Stomach (tissue), 4 donors: Measurements from ENCODE around the gene REG1A.

Experiments
- EP300 ChIP-seq: sonication (generic); formaldehyde crosslinking; IDR thresholded peaks from one replicate; pipeline ENCODE4 v1.6.1; 2017; ENCODE audit warnings: antibody characterized with exemption
- POLR2A ChIP-seq, 4 donors: fragments of 450-650 bp; IDR thresholded peaks; one replicate each; pipeline ENCODE4 v1.6.1; 2016; ENCODE audit warnings: antibody characterized with exemption in 4 of 4, control low read depth in 2 of 4, mild to moderate bottlenecking in 1 of 4, moderate library complexity in 1 of 4
- POLR2AphosphoS5 ChIP-seq, 3 donors: sonication (generic); formaldehyde crosslinking; IDR thresholded peaks; one replicate each; pipeline ENCODE4 v1.6.1; 2016; ENCODE audit warnings: antibody characterized with exemption in 3 of 3
- TF ChIP-seq, protein P1 (sequence below), 7 experiments: fragments of 450-650 bp in 4 of 7; fragments of 200-600 bp in 3 of 7; sonication (generic) in 3 of 7; IDR thresholded peaks; one replicate each; pipeline ENCODE4 v1.5.1; 2016 to 2019; ENCODE audit warnings: antibody characterized with exemption in 7 of 7, control low read depth in 2 of 7, mild to moderate bottlenecking in 1 of 7

DNA sequence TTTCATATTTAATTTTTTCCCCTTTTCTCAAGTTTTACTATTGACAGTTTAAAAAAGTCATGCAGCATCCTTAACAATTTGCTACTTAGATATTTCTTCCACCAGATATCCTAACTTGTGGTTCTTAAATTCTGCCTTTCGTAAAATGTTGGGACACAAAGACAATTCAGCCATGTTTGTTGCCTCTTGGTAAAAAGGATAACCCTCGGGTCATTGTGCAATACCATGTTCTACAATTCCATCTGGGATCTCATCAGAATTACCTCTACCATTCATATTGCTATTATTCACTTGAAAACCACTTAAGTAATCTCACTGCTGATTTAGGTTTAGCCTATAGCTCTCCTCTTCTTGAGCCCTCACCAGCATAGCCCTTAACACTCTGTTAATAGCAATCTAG is 19.3 kb upstream of the REG1A start:
- TF ChIP-seq, protein P1, sequence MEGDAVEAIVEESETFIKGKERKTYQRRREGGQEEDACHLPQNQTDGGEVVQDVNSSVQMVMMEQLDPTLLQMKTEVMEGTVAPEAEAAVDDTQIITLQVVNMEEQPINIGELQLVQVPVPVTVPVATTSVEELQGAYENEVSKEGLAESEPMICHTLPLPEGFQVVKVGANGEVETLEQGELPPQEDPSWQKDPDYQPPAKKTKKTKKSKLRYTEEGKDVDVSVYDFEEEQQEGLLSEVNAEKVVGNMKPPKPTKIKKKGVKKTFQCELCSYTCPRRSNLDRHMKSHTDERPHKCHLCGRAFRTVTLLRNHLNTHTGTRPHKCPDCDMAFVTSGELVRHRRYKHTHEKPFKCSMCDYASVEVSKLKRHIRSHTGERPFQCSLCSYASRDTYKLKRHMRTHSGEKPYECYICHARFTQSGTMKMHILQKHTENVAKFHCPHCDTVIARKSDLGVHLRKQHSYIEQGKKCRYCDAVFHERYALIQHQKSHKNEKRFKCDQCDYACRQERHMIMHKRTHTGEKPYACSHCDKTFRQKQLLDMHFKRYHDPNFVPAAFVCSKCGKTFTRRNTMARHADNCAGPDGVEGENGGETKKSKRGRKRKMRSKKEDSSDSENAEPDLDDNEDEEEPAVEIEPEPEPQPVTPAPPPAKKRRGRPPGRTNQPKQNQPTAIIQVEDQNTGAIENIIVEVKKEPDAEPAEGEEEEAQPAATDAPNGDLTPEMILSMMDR (IDR thresholded peaks at IDR 0.05) = no peak
- TF ChIP-seq POLR2A (IDR thresholded peaks at IDR 0.05) (no peak), EP300 (no peak), POLR2AphosphoS5 (IDR thresholded peaks at IDR 0.05) (no peak)
